Gastrocnemius medialis (tissue), 4 donors: ENCODE measurements around the gene TESK2.

ENCODE experiments used
- POLR2A ChIP-seq, 2 donors: fragments of 450-650 bp; IDR thresholded peaks; one replicate each; pipeline ENCODE4 v1.6.1; 2017; ENCODE audit warnings: antibody characterized with exemption in 2 of 2, mild to moderate bottlenecking in 2 of 2, moderate library complexity in 2 of 2
- TF ChIP-seq, protein P1 (sequence below), 5 experiments: fragments of 450-650 bp in 3 of 5; fragments of 200-600 bp in 2 of 5; sonication (generic) in 2 of 5; IDR thresholded peaks in 4 of 5; conservative IDR thresholded peaks in 1 of 5; 1 replicate in 4 of 5; 2 replicates in 1 of 5; pipeline ENCODE4 v1.5.1; 2016 to 2019; ENCODE audit warnings: antibody characterized with exemption in 5 of 5, mild to moderate bottlenecking in 3 of 5, moderate library complexity in 3 of 5

DNA sequence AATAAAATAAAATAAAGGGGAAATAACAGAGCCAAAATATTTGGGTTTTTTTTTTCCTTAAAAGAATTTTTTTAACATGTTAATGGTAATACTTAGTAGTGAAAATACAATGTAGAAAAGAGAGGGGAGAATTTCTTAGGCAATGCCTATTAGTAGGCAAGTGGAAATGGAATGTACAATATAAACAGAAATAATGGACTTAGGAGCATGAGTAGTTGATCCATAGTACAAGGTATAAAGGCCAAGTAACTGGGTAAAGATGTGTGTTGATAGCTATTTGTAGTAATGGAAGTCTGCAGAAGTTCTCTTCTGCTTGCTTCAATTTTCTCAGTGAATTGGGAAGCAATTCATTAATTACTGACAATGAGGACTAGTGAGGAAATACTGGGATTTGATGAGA is 34.4 kb downstream of the TESK2 start:
- TF ChIP-seq, protein P1, sequence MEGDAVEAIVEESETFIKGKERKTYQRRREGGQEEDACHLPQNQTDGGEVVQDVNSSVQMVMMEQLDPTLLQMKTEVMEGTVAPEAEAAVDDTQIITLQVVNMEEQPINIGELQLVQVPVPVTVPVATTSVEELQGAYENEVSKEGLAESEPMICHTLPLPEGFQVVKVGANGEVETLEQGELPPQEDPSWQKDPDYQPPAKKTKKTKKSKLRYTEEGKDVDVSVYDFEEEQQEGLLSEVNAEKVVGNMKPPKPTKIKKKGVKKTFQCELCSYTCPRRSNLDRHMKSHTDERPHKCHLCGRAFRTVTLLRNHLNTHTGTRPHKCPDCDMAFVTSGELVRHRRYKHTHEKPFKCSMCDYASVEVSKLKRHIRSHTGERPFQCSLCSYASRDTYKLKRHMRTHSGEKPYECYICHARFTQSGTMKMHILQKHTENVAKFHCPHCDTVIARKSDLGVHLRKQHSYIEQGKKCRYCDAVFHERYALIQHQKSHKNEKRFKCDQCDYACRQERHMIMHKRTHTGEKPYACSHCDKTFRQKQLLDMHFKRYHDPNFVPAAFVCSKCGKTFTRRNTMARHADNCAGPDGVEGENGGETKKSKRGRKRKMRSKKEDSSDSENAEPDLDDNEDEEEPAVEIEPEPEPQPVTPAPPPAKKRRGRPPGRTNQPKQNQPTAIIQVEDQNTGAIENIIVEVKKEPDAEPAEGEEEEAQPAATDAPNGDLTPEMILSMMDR (IDR thresholded peaks at IDR 0.05 in 4 of 5, conservative IDR thresholded peaks at IDR 0.05 in 1 of 5), result no peak
- no peak for TF ChIP-seq POLR2A (IDR thresholded peaks at IDR 0.05)
